ENCODE data around the gene CNOT4. TPM values are rescaled to one million over a fixed set of nuclear protein-coding genes. Genes with fewer than 3 reads are reported as not detected.

The CNOT4 gene
- total RNA-seq, 2 donors from 2014 or later: 34.0 to 34.5 TPM

GRCh38 chr7:135374736-135375135 is 135.2 kb downstream of the CNOT4 start:
- peaks cover 6% of the 10 kb centered on the region for H3K4me1 Mint-ChIP-seq
- H3K36me3 Mint-ChIP-seq (ENCODE audit: low read depth): peaks cover 4% of the 10 kb centered on the region
- peak overlapping the region; percentile 70 for H3K27ac Mint-ChIP-seq
- H3K4me3 Mint-ChIP-seq: no peak overlapping the region
- H3K9me3 ChIP-seq (ENCODE audit: control insufficient read depth, low read length, poor library complexity, severe bottlenecking): no peaks in the 10 kb centered on the region
- ATAC-seq (no peak), DNase-seq (no peak)
- no peaks in the 10 kb centered on the region for H3K27me3 Mint-ChIP-seq

- no peak for ATAC-seq
- Mint-ChIP-seq H3K4me3 (no peak overlapping the region), H3K27ac (no peak overlapping the region), H3K27me3 (no peaks in the 10 kb centered on the region), H3K36me3 (ENCODE audit: low read depth) (peaks cover 4% of the 10 kb centered on the region), H3K4me1 (peaks cover 10% of the 10 kb centered on the region)
- no peak for DNase-seq
- no peaks in the 10 kb centered on the region for H3K9me3 ChIP-seq (ENCODE audit: control insufficient read depth, low read length, poor library complexity, severe bottlenecking)
These were observed 137.7 kb downstream of the CNOT4 start for GRCh38 chr7:135372222-135372621.

- ATAC-seq (no peak), DNase-seq (no peak)
- Mint-ChIP-seq H3K4me3 (no peak overlapping the region), H3K27ac (no peak overlapping the region), H3K4me1 (peaks cover 11% of the 10 kb centered on the region), H3K27me3 (no peaks in the 10 kb centered on the region), H3K36me3 (ENCODE audit: low read depth) (peaks cover 4% of the 10 kb centered on the region)
- H3K9me3 ChIP-seq (ENCODE audit: control insufficient read depth, low read length, poor library complexity, severe bottlenecking): no peaks in the 10 kb centered on the region
These were observed 139.2 kb downstream of the CNOT4 start for GRCh38 chr7:135370656-135371055.

- DNase-seq: no peak
- H3K27ac Mint-ChIP-seq: no peak overlapping the region
These were observed 140.5 kb downstream of the CNOT4 start for GRCh38 chr7:135369405-135369804.

GRCh38 chr7:135368416-135369186 is 141.3 kb downstream of the CNOT4 start:
- Mint-ChIP-seq H3K4me1 (peaks cover 11% of the 10 kb centered on the region), H3K36me3 (ENCODE audit: low read depth) (peaks cover 4% of the 10 kb centered on the region), H3K27ac (no peak overlapping the region), H3K27me3 (no peaks in the 10 kb centered on the region), H3K4me3 (no peak overlapping the region)
- DNase-seq: no peak
- no peak for ATAC-seq
- H3K9me3 ChIP-seq (ENCODE audit: control insufficient read depth, low read length, poor library complexity, severe bottlenecking): no peaks in the 10 kb centered on the region

More at GRCh38 chr7:135369405-135369804, 140.5 kb downstream of the CNOT4 start:
- peaks cover 4% of the 10 kb centered on the region for H3K36me3 Mint-ChIP-seq (ENCODE audit: low read depth)
- H3K27me3 Mint-ChIP-seq: no peaks in the 10 kb centered on the region
- H3K4me3 Mint-ChIP-seq: no peak overlapping the region
- no peak for ATAC-seq
- no peaks in the 10 kb centered on the region for H3K9me3 ChIP-seq (ENCODE audit: control insufficient read depth, low read length, poor library complexity, severe bottlenecking)
- H3K4me1 Mint-ChIP-seq: peaks cover 11% of the 10 kb centered on the region

- peaks cover 12% of the 10 kb centered on the region for H3K36me3 Mint-ChIP-seq (ENCODE audit: low read depth)
These were observed 142.9 kb downstream of the CNOT4 start for GRCh38 chr7:135366843-135367508.

GRCh38 chr7:135365721-135366120 is 144.2 kb downstream of the CNOT4 start:
- Mint-ChIP-seq H3K36me3 (ENCODE audit: low read depth) (peaks cover 12% of the 10 kb centered on the region), H3K27ac (peak overlapping the region; percentile 70), H3K4me3 (no peak overlapping the region), H3K27me3 (no peaks in the 10 kb centered on the region), H3K4me1 (peaks cover 7% of the 10 kb centered on the region)
- H3K9me3 ChIP-seq (ENCODE audit: control insufficient read depth, low read length, poor library complexity, severe bottlenecking): no peaks in the 10 kb centered on the region
- ATAC-seq (no peak), DNase-seq (no peak)

More at GRCh38 chr7:135366843-135367508, 142.9 kb downstream of the CNOT4 start:
- no peaks in the 10 kb centered on the region for H3K27me3 Mint-ChIP-seq
- DNase-seq: no peak
- peaks cover 11% of the 10 kb centered on the region for H3K4me1 Mint-ChIP-seq
- H3K4me3 Mint-ChIP-seq: no peak overlapping the region
- H3K9me3 ChIP-seq (ENCODE audit: control insufficient read depth, low read length, poor library complexity, severe bottlenecking): no peaks in the 10 kb centered on the region
- no peak for ATAC-seq
- H3K27ac Mint-ChIP-seq: no peak overlapping the region

GRCh38 chr7:135364206-135364605 is 145.7 kb downstream of the CNOT4 start:
- H3K4me1 Mint-ChIP-seq: peaks cover 7% of the 10 kb centered on the region
- no peaks in the 10 kb centered on the region for H3K27me3 Mint-ChIP-seq
- no peak overlapping the region for H3K27ac Mint-ChIP-seq
- no peaks in the 10 kb centered on the region for H3K9me3 ChIP-seq (ENCODE audit: control insufficient read depth, low read length, poor library complexity, severe bottlenecking)
- H3K4me3 Mint-ChIP-seq: no peak overlapping the region
- DNase-seq (no peak), ATAC-seq (no peak)
- peaks cover 8% of the 10 kb centered on the region for H3K36me3 Mint-ChIP-seq (ENCODE audit: low read depth)

GRCh38 chr7:135362871-135363270 is 147.0 kb downstream of the CNOT4 start:
- Mint-ChIP-seq H3K4me3 (no peak overlapping the region), H3K4me1 (peaks cover 7% of the 10 kb centered on the region), H3K27ac (no peak overlapping the region), H3K36me3 (ENCODE audit: low read depth) (peaks cover 8% of the 10 kb centered on the region), H3K27me3 (no peaks in the 10 kb centered on the region)
- no peaks in the 10 kb centered on the region for H3K9me3 ChIP-seq (ENCODE audit: control insufficient read depth, low read length, poor library complexity, severe bottlenecking)
- ATAC-seq (no peak), DNase-seq (no peak)

- ATAC-seq (no peak), DNase-seq (no peak)
- peaks cover 7% of the 10 kb centered on the region for H3K4me1 Mint-ChIP-seq
- no peaks in the 10 kb centered on the region for H3K9me3 ChIP-seq (ENCODE audit: control insufficient read depth, low read length, poor library complexity, severe bottlenecking)
- H3K27me3 Mint-ChIP-seq: no peaks in the 10 kb centered on the region
- no peak overlapping the region for H3K27ac Mint-ChIP-seq
- H3K4me3 Mint-ChIP-seq: no peak overlapping the region
- H3K36me3 Mint-ChIP-seq (ENCODE audit: low read depth): peaks cover 8% of the 10 kb centered on the region
These were observed 148.1 kb downstream of the CNOT4 start for GRCh38 chr7:135361788-135362187.

GRCh38 chr7:135359615-135360014 is 150.3 kb downstream of the CNOT4 start:
- Mint-ChIP-seq H3K4me3 (no peak overlapping the region), H3K27me3 (no peaks in the 10 kb centered on the region), H3K36me3 (ENCODE audit: low read depth) (peaks cover 8% of the 10 kb centered on the region), H3K4me1 (peaks cover 8% of the 10 kb centered on the region), H3K27ac (no peak overlapping the region)
- DNase-seq: no peak
- ATAC-seq: no peak
- no peaks in the 10 kb centered on the region for H3K9me3 ChIP-seq (ENCODE audit: control insufficient read depth, low read length, poor library complexity, severe bottlenecking)

GRCh38 chr7:135355377-135356048 is 154.4 kb downstream of the CNOT4 start:
- ATAC-seq (no peak), DNase-seq (no peak)
- Mint-ChIP-seq H3K27me3 (no peaks in the 10 kb centered on the region), H3K4me1 (peaks cover 8% of the 10 kb centered on the region), H3K36me3 (ENCODE audit: low read depth) (no peaks in the 10 kb centered on the region), H3K4me3 (no peak overlapping the region), H3K27ac (no peak overlapping the region)
- H3K9me3 ChIP-seq (ENCODE audit: control insufficient read depth, low read length, poor library complexity, severe bottlenecking): no peaks in the 10 kb centered on the region

GRCh38 chr7:135353832-135354231 is 156.1 kb downstream of the CNOT4 start:
- no peak for DNase-seq
- no peak for ATAC-seq
- peaks cover 8% of the 10 kb centered on the region for H3K4me1 Mint-ChIP-seq
- no peaks in the 10 kb centered on the region for H3K36me3 Mint-ChIP-seq (ENCODE audit: low read depth)
- no peak overlapping the region for H3K27ac Mint-ChIP-seq
- no peak overlapping the region for H3K4me3 Mint-ChIP-seq
- H3K9me3 ChIP-seq (ENCODE audit: control insufficient read depth, low read length, poor library complexity, severe bottlenecking): no peaks in the 10 kb centered on the region
- H3K27me3 Mint-ChIP-seq: no peaks in the 10 kb centered on the region
